Epithelial cell of esophagus (primary cell): ENCODE measurements around the gene ADAM33.

ENCODE experiments used
- DNase-seq: peaks from one replicate; pipeline ENCODE4 v3.0.0; 2010; ENCODE audit warnings: low read depth
- H3K4me3 ChIP-seq: 2 replicates; pipeline ENCODE4 v1.5.1; 2011; ENCODE audit warnings: mild to moderate bottlenecking, low read length, control low read depth
- TF ChIP-seq, protein P1 (sequence below): IDR thresholded peaks from 2 replicates; pipeline ENCODE4 v1.5.1; 2011; ENCODE audit warnings: low read depth, mild to moderate bottlenecking, low read length, control low read depth, inconsistent platforms; ENCODE audit not compliant: insufficient read depth; ENCODE audit errors: missing control alignments

Gene ADAM33

DNA sequence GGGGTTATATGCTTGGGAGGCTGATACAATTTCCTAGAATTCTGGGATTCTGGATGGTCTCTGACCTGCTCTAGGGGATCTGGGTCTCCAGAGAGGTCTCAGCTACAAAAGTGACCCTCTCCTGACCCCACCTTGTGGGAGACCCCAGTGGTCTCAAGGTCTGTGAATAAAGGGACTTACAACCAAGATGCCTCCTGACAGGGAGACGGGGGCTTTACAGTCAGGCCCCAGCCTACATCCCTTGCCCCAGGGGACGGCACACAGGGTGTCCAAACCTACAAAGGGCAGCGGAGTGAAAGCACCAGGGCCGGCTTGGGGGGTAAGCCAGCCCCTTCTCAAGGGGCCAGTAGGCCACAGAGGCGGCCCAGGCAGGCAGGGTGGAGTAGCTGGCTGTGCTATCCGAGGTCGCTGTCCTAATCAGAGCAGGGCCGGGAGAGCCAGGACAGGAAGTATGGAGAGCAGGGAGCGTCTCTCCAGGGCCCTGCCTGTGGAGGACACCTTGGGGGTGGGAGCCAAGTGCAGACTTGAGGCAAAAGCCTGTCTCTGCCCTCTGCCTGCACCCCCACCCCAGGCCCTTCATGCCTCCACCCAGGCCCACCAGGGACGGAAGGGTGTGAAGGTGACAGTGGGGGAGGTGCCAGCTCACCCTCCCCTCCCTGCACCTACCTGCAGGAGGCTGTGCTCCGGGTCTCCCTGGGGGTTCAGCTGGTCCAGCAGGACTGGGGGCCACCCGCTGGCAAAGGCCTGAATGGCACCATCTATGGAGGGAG, 22.1 kb downstream of the ADAM33 start:
- no peak overlapping the region for H3K4me3 ChIP-seq
- TF ChIP-seq, protein P1, sequence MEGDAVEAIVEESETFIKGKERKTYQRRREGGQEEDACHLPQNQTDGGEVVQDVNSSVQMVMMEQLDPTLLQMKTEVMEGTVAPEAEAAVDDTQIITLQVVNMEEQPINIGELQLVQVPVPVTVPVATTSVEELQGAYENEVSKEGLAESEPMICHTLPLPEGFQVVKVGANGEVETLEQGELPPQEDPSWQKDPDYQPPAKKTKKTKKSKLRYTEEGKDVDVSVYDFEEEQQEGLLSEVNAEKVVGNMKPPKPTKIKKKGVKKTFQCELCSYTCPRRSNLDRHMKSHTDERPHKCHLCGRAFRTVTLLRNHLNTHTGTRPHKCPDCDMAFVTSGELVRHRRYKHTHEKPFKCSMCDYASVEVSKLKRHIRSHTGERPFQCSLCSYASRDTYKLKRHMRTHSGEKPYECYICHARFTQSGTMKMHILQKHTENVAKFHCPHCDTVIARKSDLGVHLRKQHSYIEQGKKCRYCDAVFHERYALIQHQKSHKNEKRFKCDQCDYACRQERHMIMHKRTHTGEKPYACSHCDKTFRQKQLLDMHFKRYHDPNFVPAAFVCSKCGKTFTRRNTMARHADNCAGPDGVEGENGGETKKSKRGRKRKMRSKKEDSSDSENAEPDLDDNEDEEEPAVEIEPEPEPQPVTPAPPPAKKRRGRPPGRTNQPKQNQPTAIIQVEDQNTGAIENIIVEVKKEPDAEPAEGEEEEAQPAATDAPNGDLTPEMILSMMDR = no peak
- DNase-seq = no peak

DNA sequence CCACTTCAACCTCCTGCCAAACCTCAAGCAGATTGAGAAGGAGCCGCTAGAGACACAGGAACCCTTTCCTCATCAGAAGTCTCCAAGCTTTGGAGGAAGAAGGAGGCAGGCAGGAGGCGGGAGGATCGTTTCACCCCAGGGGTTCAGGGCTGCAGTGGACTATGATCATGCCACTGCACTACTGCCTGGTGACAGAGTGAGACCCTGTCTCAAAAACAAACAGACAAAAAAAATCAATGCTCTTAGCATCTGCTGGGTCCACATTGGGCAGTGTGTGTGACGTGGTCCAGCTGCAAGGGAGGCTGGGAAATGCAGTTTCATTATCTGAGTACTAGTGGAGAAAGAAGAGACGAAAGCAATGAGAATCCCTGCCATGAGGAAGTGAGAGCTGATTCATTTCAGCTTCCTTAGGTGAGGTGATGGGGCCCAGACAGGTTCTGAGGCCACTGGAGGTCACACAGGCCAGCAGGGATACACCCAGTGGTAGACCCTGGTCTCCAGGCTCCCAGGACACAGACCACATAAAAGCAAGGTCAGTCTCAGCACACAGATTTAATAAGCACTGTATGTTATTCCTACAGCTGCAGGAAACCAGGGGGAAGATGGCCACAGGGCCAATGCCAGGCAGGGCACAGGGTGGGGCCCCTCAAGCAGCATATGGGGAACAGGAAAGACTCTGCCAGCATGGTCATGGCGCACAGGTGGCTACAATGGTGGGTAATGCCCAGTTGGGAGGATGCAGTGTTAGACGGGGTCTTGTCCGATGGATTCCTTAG, 22.9 kb downstream of the ADAM33 start:
- DNase-seq = peak; percentile 33
- TF ChIP-seq, protein P1 = no peak
- H3K4me3 ChIP-seq = no peak overlapping the region

DNA sequence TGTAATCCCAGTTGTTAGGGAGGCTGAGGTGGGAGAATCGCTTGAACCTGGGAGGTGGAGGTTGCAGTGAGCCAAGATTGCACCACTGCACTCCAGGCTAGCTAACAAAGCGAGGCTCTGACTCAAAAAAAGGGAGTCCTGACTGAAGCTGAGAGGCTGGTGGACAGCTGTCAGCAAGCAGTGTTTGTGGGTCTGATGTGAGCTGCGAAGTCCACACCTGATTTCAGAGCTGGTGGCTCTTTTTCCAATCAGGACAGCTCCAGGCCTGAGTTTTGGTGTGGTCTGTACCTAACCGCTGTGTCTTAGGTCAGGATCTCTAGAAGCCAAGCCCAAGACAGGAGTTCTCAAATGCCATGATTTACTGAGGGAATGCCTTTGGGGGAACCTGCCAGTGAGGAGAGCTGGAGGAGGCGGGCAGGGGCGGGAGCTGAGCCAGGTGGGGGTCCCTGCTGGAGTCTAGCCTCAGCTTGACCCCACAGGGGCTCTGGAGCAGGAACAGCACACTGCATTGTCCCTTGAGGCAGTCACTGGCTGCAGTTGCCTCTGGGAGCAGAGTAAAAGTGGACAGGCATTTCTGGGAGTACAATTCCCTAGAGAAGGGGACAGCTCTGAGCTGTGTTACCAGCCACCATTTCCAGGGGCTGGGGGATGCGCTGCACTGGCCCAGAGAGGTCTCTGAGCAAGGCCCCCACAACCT, 23.6 kb downstream of the ADAM33 start:
- H3K4me3 ChIP-seq = no peak overlapping the region
- DNase-seq = no peak
- TF ChIP-seq, protein P1 = no peak

DNA sequence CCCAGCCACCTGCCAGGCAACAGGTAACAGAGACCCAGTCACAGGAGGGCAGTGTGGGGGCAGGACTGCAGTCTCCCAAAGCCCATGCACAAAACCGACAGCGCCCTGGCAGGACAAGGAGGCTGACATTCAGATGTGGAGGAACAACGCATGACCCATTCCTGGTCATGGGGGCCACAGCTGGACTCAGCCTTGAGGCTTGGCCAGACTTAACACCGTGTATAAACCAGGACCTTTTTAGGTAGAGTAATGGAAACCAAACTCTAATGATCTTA, 26.7 kb downstream of the ADAM33 start:
- TF ChIP-seq, protein P1 = no peak
- DNase-seq = no peak
- no peak overlapping the region for H3K4me3 ChIP-seq

DNA sequence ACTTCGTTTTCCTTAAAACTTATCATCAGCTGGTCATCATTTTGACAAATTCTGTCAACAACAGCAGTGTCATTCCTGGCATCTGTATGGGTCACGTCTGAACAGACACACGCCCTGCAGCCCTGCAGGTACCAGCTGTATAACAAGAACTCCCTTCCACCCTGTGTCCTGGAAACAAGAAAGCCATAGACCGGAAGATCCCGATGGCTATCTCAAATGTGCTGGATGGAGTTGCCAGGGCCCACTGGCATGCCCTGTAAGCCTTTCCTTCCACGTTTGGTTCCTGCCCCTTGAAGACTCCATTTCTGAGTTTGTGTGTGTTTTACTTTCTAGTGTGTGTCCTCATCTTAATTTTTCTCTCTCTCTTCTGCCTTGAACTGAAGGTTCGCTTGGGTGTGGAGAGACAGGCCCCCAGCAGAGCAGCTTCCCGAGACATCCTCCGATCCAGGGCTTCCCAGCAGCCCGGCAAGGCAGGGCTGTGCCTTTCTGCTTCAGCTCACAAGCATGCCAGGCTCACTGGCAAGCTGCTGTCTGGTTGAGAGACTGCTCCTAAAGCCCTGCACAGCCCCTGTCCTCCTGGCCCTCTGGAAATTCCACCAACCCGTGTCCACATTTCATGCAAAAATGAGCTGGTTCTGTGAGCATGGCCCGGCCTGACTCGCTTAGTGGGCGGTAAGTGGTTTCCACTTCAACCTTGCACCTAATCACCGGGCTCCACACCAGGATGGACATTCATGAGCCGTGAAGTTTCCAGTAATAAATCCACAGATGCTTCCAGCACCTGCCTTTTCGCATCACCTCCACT, 27.3 kb downstream of the ADAM33 start:
- no peak overlapping the region for H3K4me3 ChIP-seq
- TF ChIP-seq, protein P1 = no peak
- DNase-seq = no peak

DNA sequence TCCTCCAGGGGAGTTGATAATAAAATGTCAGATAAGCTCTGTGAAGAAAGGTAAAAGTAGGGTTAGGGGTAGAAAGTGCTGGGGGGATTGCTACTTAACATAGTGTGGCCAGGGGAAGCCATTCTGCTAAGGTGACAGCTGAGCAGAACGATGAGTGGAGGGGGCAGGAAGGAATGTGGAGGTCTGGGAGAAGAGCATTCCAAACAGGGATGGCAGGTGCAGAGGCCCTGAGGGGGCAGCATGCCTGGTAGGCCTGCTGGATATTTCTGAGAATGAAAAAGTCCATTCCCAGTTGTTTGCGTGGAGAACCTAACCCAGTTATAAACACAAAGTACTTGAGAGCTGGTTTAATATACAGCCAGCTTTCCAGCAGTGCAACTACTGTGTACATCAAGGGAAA, 27.9 kb downstream of the ADAM33 start:
- DNase-seq = no peak
- TF ChIP-seq, protein P1 = no peak
- no peak overlapping the region for H3K4me3 ChIP-seq
